Measurements from ENCODE around the gene TPRN.

The TPRN gene

DNA sequence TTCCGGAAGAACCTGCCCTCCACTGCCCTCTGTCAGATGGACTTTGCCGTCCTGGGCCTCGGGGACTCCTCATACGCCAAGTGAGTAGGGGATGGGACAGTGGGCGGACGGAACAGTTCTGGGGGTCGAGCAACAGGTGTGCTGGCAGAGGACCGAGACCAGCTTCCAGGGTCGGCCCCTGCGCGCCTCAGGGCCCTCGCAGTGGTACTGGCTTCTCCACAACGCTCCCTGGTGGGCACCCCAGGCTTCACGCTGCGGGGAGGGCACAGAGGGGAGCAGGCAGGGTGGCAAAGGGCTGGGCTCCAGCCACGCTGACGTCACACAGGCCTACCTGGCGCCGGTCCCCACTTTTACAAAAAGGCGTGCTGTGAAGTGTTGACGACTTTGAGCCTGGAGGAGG lies 12.0 kb upstream of the TPRN start:
- DNase-seq (ENCODE audit: low read depth in 2 of 2): no peak

DNA sequence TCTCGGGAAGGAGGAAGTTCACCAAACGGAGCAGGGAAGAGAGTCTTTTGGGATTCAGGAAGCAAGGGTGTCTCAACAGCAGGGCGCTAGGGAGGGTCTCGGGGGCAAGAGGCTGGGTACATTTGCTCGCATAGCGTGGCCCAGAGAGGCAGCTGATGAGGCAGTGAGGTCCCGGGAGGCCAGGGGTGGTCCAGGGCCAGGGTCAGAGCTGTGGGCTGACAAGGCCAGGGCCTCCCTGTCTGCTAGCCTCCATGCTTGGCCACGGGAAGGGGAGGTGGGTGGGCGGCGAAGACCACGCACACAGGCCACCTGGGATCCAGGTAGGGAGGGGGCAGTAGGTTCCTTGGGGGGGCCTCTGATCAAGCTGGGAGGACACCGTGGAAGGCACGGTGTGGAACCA lies 11.0 kb upstream of the TPRN start:
- no peak for DNase-seq (ENCODE audit: low read depth in 2 of 2)

DNA sequence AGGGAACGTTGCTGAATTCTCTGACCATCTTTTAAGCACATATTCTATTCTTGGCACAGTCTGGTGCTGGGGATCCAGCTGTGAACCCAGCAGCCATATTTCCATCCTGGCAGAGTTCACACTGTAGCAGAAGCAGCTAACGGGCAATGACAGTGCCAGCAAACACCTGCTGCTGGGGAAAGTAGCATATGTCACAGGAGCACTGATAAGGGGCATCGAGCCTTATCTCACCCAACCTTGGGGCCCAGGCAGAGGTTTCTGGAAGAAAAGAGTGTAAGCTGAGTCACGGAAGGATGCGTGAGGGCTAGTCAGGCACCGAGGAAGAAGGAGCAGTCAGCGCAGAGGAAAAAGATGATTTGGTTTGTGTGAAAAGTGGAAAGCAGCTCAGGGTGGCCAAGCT lies 6.1 kb upstream of the TPRN start:
- DNase-seq (ENCODE audit: low read depth in 2 of 2): no peak

DNA sequence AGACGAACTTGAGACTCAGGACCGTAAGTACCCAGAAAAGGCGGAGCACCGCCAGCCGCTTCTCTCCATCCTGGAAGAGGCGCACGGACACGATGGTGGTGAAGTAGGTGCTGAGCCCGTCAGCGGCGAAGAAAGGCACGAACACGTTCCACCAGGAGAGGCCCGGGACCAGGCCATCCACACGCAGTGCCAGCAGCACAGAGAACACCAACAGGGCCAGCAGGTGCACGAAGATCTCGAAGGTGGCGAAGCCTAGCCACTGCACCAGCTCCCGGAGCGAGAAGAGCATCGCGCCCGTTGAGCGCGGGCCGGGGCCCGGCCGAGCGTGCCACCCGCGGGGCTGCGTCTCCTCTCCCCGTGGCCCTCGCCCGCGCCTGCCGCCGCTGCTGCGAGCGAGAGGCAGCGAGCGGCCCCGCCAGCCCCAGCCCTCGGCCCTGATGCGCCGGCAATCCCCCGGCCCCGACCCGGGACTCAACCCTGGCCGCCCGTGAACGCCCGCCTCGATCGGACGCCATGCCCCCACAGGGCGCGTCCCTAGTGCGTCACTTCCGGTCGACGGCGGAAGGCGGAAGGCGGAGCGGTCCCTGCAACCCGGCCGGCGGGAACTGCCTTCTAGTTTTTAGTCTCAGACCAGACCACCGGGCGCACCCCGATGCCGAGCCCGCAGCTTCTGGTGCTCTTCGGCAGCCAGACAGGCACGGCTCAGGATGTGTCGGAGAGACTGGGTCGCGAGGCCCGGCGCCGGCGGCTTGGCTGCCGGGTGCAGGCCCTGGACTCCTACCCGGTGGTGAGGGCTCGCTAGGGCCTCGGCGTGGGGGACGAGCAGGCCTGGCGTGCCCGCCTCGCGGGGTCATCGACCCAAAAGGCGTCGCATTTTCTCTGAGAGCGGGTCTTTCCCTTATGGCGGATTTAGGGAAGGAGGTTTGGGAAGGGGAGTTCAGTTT lies 4.9 kb upstream of the TPRN start, which contains the start of the genes NDOR1 and TMEM203:
Gene NDOR1 (plus strand): TSS at position 575 of the 944 bp plus-strand sequence. CDS start 78 bp downstream, at position 653.
Gene TMEM203 (minus strand): TSS at position 523 of the 944 bp plus-strand sequence. CDS start 234 bp downstream, at position 289.
- peak; percentile 86 to 89 for DNase-seq (ENCODE audit: low read depth in 2 of 2)

DNA sequence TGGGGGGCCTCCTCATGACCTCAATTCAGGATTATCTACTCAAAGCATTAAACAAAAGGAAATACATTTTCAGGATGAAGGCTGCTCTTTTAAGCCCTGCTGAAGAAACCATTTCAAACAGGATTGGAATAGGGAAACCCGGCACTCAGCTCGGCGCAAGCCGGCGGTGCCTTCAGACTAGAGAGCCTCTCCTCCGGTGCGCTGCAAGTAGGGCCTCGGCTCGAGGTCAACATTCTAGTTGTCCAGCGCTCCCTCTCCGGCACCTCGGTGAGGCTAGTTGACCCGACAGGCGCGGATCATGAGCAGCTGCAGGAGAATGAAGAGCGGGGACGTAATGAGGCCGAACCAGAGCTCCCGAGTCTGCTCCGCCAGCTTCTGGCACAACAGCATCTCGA lies 4.2 kb upstream of the TPRN start:
- no peak for DNase-seq (ENCODE audit: low read depth in 2 of 2)

DNA sequence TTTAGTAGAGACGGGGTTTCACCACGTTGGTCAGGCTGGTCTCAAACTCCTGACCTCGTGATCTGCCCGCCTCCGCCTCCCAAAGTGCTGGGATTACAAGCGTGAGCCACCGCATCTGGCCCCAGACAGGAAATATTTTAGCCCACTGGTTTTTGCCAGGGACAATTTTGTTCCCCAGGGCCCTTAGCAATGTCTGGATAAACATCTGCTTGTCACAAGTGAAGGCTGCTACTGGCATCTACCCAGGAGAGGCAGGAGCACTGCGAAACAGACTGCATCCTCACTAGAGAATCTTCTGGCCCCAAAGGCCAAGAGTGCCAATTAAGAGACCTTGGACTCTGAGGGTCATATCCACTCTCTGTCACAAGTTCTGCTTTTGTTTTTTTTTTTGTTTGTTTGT lies 2.4 kb upstream of the TPRN start:
- no peak for DNase-seq (ENCODE audit: low read depth in 2 of 2)

DNA sequence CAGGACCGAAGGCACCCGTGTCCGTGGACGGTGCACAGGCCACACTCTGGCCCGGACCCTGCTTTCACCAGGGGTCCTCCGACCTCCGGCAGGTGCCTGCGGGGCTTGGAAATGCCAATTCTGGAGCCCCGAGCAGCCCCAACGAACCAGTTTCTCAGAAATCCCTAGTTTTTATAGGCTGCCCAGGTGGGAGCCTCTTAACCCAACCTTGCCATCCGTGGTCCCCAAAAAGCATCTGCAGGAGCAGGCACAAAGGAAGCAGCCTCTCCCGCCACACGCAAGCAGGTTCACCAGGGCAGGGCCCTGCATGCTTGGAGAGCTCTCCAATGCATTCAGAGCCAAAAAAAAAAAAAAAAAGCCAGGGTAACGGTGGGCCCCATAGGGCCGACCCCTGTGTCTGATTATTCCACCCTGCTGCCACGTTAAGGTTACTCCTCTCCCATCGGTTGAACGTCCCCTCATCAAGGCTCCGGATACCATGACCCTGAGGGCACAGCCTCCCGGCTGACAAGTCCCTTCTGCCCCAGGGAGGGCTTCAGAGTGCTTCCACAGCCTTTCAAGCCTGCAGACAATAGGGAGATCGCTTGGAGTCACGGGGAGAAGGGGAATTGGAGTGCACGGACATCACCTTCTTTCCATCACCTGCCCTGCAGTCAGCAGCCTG lies 796 bp upstream of the TPRN start:
- DNase-seq (ENCODE audit: low read depth in 2 of 2): no peak

DNA sequence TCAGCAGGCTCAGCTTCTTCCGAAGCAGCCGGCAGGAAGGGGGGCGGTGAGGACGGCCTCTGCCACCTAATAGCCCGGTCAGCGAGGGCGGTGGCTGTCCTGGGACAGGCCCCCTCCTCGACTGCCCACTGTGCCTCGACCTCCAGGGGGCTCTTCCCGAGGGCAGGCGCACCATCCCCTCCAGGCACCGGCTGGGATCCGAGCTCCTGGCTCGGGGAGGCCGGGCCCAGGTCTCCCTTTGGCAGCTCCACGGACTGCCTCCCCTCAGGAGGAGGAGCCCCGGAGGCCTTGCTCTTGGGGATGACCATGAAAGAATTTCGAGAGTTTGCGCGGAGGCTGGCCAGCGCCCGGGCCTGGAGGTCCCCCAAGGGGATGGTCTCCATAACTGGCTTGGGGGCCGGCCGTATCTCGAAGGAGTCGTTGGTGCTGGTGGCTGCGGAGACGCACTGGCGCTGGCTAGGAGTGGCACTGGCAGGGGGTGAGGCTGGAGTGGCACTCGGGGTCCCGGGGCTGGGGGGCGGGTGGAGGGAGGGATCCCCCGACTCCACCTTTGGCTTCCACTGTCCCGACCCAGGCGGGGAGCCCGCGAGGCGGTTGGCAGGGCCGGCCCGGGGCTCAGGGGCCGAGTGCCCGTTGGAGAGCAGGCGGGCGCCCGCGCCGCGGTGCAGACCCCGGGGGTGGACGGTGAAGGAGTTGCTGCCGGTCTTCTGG lies 975 bp downstream of the TPRN start:
- no peak for DNase-seq (ENCODE audit: low read depth in 2 of 2)

DNA sequence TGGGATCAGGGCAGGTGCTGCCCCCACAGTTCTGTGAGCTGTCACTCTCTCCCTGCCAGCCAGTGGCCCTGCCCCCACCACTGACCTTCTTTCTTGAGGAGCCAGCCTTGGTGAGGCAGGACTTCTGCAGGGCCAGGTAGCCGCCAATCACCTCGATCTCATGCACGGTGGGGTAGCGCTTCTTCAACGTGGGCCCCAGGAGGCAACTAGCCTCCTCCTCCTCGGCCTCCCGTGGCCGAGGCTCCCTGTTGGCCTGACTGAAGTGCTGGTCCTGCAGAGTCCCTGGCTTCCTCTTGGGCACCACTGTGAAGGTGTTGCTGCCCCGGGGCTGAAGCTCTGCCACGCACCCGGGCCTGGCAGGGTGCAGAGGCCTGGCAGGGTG lies 1.6 kb downstream of the TPRN start:
- DNase-seq (ENCODE audit: low read depth in 2 of 2): no peak

DNA sequence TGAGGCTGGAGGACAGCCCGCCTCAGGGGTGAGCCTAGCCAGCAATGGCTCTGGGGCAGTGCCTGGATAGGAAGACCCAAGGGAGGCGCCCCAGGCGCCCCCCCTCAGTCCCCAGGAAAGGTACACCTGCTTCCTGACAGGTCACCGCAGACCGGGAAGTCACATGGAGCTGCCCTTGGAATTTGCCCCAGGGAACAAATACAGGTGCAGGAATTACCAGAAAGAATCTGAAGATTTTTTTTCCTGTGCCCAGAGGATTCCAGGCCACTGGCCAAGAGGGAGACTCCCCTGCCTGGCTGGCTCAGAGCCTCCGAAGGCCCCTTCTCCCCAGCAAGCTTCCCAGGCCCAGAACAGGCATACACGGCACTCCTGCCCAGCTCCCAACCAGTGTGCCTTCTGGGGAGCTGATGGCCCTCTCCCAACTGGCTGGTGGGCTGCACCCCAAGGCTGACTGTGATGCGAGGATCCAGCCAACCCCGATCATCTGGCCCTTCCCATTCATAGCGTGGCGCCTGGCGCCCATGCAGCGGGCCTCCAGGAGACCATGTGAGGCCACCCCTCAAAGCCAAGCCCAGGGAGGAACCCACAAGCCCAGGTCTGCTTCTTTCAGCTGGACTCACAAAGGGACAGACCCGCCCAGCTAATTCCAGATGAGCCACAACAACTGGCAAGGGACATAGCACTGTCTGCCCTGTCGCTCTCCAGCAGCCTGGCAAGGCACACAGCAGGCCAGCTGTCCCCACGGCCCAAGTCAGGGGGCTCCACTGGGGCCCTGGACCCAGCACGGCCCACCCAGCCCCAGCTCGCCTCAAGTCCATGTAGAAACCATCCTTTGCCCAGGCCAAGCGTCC lies 2.3 kb downstream of the TPRN start:
- no peak for DNase-seq (ENCODE audit: low read depth in 2 of 2)

DNA sequence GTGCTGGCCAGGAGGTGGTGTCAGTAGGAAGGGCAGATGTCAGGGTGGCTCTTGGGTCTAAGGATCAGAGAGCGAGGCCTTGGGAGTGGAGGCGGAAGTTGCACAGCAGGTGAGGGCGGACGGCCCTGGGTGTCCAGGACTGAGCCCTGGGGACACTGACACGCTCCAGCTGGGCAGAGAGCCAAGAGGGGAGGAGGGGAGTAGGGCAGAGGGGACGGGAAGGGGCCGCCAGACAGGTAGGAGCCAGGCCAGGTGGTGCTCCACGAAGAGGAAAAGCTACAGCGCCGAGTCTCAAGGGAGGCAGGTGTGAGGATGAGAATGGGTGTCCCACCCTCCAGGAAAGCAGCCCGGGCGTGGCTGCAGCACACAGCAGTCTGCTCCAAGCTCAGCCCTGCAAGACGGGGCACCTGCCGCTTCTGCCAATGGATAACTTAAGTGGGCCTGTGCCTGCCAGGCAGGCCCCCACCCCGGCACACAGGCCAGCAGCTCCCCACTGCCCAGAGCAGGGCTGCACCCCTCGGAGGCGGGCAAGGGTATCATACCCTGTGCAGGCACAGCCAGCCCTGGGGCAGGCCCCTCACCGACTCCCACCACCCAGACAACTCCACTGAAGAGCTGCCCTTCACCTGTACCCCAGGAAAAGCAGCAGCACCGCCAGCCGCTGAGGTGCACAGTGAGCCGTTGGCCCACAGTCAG lies 4.9 kb downstream of the TPRN start:
- no peak for DNase-seq (ENCODE audit: low read depth in 2 of 2)

DNA sequence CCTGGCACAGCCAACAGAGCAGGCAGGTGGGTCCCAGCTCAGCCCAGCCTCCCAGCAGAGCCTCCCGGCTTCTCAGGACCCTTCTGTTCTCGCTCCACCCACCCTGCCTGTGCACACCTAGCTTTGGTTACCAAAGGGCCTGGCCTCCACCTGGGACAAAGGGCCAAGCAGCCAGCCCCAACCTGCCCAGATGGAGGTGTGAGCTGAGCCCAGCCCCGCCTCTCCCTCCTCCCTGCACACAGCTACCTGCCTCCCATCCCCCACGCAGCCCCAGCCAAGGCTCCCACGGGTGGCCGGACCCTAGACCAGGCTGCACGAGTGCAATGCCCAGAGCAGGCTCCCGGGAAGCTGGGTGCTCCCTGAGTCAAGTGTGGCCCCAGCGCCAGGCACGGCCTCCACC lies 5.6 kb downstream of the TPRN start:
- DNase-seq (ENCODE audit: low read depth in 2 of 2): no peak

DNA sequence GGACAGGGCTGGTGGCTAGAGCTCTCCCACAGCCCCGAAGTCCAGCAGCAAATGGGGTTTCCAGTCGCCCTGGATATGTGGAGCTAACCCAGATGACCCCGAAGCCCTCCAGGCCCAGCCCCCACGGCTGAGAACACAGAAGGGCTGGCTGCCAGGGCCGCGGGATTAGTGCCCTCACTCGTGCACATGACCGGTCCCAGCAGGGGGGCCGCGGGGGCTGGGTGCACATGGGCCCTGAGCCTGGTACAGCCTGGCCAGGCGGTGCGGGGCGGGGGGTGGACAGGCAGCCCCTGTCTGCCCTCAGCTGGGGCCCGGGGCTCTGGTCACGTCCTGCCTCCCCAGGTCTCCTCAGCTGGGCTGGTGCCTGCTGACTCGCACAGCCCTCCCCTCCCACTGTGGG lies 6.2 kb downstream of the TPRN start:
- no peak for DNase-seq (ENCODE audit: low read depth in 2 of 2)

DNA sequence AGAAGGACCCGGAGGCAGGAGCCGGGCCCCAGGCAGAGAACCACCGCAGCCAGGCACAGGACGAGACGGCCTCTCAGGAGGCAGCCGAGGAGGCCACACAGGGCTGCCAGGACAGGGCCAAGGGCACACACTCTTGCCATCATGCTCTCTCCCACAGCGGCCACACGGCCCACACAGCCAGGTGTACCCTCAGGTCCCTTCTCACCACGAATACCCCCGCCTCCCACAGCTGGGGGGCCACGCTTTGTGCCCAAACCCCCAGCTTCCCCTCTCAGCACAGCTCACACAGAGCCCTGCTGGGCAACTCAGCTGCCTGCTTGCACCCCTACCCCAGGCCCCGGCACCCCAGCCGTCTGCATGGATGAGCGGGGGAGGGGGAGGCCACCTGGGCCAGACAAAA lies 6.8 kb downstream of the TPRN start:
- DNase-seq (ENCODE audit: low read depth in 2 of 2): no peak

DNA sequence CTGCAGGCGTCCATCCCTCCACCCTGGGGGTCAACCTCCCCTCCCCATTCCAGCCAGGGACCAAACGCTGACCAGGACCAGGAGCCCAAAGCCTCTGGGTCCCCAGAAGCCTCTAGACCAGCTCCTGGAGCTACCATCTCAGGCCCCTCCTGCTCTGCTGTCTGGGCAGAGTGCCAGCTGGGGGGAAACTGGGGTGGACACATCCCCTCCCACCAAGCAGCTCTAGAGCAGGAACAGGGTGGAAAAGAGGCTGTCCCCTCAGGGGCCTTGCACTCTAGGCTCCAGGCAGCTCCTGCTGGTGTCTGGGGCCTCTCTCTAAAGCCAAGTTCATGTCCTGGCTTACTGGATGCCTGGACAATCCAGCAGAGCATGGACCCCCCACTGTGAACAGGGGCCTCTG lies 7.7 kb downstream of the TPRN start:
- DNase-seq (ENCODE audit: low read depth in 2 of 2): no peak

DNA sequence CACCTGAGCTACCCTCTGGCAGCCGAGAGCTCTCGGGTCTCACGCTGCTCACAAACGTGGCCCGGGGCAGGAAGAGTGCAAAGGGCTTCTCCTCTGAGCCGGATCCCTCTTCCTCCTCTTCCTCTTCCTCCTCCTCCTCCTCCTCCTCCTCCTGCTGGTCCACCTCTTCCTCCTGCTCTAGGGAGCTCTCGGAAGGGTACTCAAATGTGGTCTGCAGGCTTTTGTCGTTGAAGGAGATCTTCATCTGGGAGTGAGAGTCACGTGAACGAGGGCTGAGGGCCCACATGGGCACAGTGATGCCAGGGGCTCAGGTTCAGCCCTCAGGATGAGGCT lies 8.1 kb downstream of the TPRN start:
- DNase-seq (ENCODE audit: low read depth in 2 of 2): no peak

DNA sequence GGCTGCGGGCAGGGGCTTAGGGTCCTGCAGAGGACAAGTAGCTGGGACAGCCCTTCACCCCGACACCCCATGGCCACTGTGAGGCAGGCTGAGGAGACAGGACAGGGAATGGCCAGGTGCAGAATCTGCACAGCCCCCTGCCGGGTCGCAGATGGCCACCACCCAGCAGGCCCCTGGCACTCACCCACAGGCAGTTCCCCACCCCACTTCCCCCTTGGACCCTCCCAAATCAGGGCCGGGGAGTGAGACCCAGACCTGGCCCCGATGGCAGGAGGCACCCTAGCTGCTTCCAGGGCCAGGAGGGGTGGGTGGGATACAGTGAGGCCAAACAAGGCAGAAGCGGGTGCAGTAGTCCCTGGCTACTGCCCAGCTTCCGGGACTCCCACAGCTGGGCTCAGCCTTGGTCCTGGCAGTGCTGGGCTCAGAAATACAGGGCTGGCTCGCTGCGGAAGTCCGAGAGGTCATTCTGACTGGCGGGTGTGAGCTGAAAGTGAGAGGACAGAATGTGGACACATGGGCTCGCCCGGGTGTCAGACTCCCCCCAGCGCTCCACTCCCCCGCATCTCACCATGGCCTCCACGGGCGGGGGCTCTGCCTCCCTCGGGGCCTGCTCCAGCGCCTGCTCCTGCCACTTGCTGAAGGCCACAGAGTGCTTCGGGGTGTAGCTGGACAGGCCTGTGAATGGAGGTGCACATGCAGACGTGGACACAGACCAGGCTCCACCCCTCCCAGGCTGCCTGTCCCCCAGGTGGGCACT lies 8.7 kb downstream of the TPRN start:
- DNase-seq (ENCODE audit: low read depth in 2 of 2): no peak

DNA sequence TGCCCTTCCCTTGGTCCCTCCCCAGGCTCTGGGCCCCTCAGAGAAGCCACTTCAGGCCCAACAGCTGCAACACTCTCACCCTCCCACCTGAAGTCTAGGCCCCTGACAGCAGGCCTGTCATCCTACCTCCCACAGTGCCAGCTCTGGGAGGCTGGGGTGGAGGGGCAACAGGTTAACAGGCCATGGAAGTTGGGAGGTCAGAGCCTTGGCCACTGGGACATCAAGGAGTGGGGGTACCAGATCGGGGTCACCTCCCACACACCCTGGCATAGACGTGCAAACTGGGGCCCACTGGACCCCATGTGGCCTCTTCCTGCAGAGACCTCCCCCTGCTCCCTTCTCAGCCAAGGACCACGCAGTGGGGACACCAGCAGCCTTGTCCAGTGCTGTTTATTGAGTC lies 9.3 kb downstream of the TPRN start:
- no peak for DNase-seq (ENCODE audit: low read depth in 2 of 2)

DNA sequence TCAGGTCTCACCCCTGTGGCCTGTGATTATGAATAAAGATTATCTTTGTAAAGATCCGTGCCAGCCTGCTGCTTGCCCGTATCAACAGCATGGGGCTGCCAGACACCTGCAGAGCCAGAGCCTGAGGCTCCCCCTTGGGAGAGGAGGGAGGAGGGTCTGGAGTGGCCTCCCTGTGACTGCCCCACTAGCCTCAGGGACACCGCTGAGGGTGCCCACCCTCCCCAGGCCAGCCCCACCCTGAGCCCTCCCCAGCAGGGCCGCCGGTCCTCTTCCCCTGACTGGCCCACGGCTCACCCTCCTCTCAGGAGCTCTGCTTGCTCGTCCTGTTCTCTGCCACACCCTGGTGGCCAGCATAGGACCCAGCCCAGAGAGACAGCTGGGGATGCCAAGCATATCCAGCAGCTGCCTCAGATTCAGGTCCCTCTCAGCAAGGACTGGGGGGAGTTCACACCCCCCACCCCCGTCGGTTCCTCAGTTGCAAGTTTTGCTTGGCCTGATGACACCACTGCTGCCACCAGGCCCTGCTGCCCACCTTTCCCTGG lies 10.2 kb downstream of the TPRN start:
- DNase-seq (ENCODE audit: low read depth in 2 of 2): no peak
